ENCODE data around the gene WDFY3.

- TF ChIP-seq EZH2 (IDR thresholded peaks at IDR 0.05; ENCODE audit: borderline replicate concordance, insufficient read depth, low read depth, low read length, poor library complexity, severe bottlenecking) (no peak), CTCF (IDR thresholded peaks at IDR 0.05) (no peak)
These were observed 327.3 kb downstream of the WDFY3 start for GRCh38 chr4:84639145-84639544.

Data from B cell (primary cell).